Left ventricle myocardium inferior (tissue), 1 donor: ENCODE data around the gene UNC93A. TPM values are rescaled to one million over a fixed set of nuclear protein-coding genes. Genes with fewer than 3 reads are reported as not detected.
"Not testable (repeated sequence)": the region's sequence is repeated elsewhere in the genome, so short reads cannot be mapped to it uniquely, and the experiment has no call there.

Experiments used
- DNase-seq: peaks from one replicate; pipeline ENCODE4 v3.0.0-alpha.2; 2020
- H3K27ac ChIP-seq: fragments of 200-600 bp; replicated peaks from 2 replicates; pipeline ENCODE4 v1.8.0; 2021
- H3K27me3 ChIP-seq: fragments of 200-600 bp; 2 replicates; pipeline ENCODE4 v1.8.0; 2021; ENCODE audit warnings: low read depth
- H3K36me3 ChIP-seq: fragments of 200-600 bp; 2 replicates; pipeline ENCODE4 v1.8.0; 2021
- H3K4me1 ChIP-seq: fragments of 200-600 bp; 2 replicates; pipeline ENCODE4 v1.8.0; 2021
- H3K4me3 ChIP-seq: fragments of 200-600 bp; 2 replicates; pipeline ENCODE4 v1.8.0; 2021; ENCODE audit warnings: mild to moderate bottlenecking, moderate library complexity
- H3K9me3 ChIP-seq: fragments of 200-600 bp; replicated peaks from 2 replicates; pipeline ENCODE4 v1.8.0; 2021
- CTCF ChIP-seq: fragments of 200-600 bp; IDR thresholded peaks from 2 replicates; pipeline ENCODE4 v1.8.0; 2021; ENCODE audit warnings: antibody characterized with exemption, mild to moderate bottlenecking, borderline replicate concordance
- intact Hi-C: fragments of 100-400 bp; cut with micrococcal nuclease; formaldehyde crosslinking; loops from one replicate; pipeline ENCODE4 v1.11.0; 2022
- total RNA-seq: library from RNA; stranded (reverse); fragmentation: NEBNext Ultra II Directional; extraction: Animal tissue kit (Norgen Biotek cat#: 25700); gene quantifications from one replicate; pipeline ENCODE4 v1.2.1, GENCODE V29; 2021
- donor health status: DM: no; HTN: yes; CAD: no; lungs with severe emphysema.

UNC93A gene
- total RNA-seq, 1 donor from 2014 or later: not detected

- Histone ChIP-seq H3K9me3 (no peaks in the 10 kb centered on the region), H3K4me1 (no peaks in the 10 kb centered on the region), H3K27ac (no peak overlapping the region), H3K36me3 (no peaks in the 10 kb centered on the region), H3K4me3 (no peak overlapping the region), H3K27me3 (peaks cover 47% of the 10 kb centered on the region)
- DNase-seq: no peak
- intact Hi-C loops: no loop called here
- no peak for TF ChIP-seq CTCF
These were observed 14.2 kb upstream of the UNC93A start for GRCh38 chr6:167276772-167277533.

- DNase-seq, H3K27ac ChIP-seq, H3K9me3 ChIP-seq, H3K4me3 ChIP-seq, H3K4me1 ChIP-seq, H3K36me3 ChIP-seq, intact Hi-C loops: not testable (repeated sequence)
- H3K27me3 ChIP-seq: peaks cover 47% of the 10 kb centered on the region
These were observed 12.8 kb upstream of the UNC93A start for GRCh38 chr6:167278173-167278940.

GRCh38 chr6:167279766-167280446, 11.2 kb upstream of the UNC93A start:
- DNase-seq: no peak
- no peaks in the 10 kb centered on the region for H3K36me3 ChIP-seq
- no peak overlapping the region for H3K4me3 ChIP-seq
- no peak overlapping the region for H3K27ac ChIP-seq
- no peak for TF ChIP-seq CTCF
- no peaks in the 10 kb centered on the region for H3K4me1 ChIP-seq
- peaks cover 47% of the 10 kb centered on the region for H3K27me3 ChIP-seq
- intact Hi-C loops: no loop called here
- no peaks in the 10 kb centered on the region for H3K9me3 ChIP-seq

GRCh38 chr6:167280466-167280865, 10.6 kb upstream of the UNC93A start:
- H3K4me3 ChIP-seq, H3K36me3 ChIP-seq, H3K9me3 ChIP-seq, intact Hi-C loops, H3K4me1 ChIP-seq, H3K27ac ChIP-seq, DNase-seq: not testable (repeated sequence)
- H3K27me3 ChIP-seq: peaks cover 52% of the 10 kb centered on the region

GRCh38 chr6:167282165-167282564, 8.9 kb upstream of the UNC93A start:
- no peaks in the 10 kb centered on the region for H3K9me3 ChIP-seq
- no peak for DNase-seq
- no peak overlapping the region for H3K27ac ChIP-seq
- H3K27me3 ChIP-seq: peaks cover 44% of the 10 kb centered on the region
- no peaks in the 10 kb centered on the region for H3K4me1 ChIP-seq
- no peaks in the 10 kb centered on the region for H3K36me3 ChIP-seq
- no peak for TF ChIP-seq CTCF
- intact Hi-C loops: no loop called here
- no peak overlapping the region for H3K4me3 ChIP-seq

GRCh38 chr6:167284565-167284964, 6.5 kb upstream of the UNC93A start:
- H3K27me3 ChIP-seq: peaks cover 22% of the 10 kb centered on the region
- H3K9me3 ChIP-seq, intact Hi-C loops, DNase-seq, H3K4me3 ChIP-seq, H3K27ac ChIP-seq, H3K4me1 ChIP-seq, H3K36me3 ChIP-seq: not testable (repeated sequence)
